GM18502 (cell line): ENCODE results near the gene ZIM2.

Experiments
- ATAC-seq: cut with Tn5 transposase; IDR thresholded peaks from one replicate; pipeline ENCODE4 v1.9.1; 2021; ENCODE audit warnings: mild to moderate bottlenecking; ENCODE audit not compliant: unreplicated experiment, poor library complexity

Gene ZIM2

DNA sequence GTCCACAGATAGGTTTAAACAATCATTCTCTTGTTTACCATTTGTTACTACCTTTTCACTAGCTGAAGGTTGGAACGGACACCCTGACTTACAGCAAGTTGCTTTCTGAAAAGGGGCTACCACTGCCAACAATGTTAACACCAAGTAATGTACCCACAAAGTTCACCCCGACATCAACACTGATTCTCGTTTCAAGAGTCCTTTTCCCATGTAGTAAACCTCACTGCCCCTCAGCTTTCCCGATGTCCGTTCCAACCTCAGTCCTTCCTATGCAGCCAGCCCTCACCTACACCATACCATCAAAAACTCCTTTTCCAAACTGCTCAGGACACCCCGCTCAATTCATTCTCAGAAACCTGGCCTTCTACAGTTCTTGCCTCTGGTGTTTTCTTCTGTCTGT lies 29.0 kb downstream of the ZIM2 start:
- ATAC-seq, result no peak

DNA sequence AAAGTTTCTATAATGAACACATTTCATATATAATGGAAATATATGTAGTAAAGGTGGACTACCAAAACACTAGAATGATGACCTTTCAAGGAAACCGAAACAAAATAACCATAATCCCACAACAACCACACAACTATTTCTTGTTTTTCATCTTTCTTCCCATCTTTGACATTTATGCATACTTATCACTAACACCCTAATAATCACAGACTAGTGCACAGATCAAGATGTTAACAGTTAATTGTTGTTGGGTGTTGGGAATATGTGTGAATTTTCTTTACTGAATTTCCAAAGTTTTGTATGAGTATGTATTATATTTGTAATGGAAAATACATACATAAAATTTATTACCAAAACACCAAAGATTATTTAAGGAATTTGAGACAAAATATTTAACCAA lies 30.3 kb downstream of the ZIM2 start:
- no peak for ATAC-seq

DNA sequence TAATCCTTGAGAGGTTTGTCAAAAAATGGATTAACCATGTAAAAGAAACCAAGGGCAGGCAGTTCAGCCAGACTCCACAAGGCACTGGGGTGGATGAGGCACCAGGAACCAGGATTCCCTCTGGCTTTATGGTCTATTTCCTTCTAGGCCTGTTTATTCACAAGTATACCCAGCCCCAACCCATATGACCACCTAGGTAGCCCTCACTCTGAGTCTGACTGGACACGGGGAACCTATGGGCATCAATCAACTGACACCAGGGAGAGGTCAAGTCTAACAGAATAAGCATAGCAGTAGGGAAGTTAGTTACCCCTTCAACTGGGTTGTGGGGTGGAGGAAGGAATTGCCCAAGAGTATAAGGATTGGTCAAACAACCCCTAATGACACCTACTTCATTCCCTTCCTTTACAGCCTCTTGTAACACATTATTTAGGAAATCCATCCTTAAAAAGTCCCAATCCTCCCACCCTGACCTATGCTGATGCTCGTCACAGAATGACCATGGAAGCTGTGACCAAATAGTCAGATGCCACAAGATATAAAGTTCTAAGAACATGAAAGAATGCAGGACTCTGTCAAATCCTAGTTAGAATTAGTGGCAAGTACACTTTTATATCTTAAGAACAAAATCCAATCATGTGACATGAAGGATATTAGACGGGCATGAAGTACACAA lies 31.7 kb downstream of the ZIM2 start:
- ATAC-seq, result no peak

DNA sequence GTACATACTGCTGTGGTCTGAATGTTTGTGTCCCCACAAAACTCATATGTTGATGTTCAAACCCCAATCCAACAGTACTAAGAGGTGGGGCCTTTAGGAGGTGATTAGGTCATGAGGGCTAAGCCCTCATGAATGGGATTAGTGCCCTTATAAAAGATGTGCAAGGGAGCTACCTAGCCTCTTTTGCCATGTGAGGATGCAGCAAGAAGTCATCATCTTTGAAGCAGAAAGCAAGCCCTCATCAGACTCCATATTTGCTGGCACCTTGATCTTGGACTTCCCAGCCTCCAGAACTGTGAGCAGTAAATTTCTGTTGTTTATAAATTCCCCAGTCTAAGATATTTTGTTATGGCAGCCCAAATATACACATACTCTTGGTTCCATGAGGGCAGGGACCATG lies 33.9 kb downstream of the ZIM2 start:
- no peak for ATAC-seq

DNA sequence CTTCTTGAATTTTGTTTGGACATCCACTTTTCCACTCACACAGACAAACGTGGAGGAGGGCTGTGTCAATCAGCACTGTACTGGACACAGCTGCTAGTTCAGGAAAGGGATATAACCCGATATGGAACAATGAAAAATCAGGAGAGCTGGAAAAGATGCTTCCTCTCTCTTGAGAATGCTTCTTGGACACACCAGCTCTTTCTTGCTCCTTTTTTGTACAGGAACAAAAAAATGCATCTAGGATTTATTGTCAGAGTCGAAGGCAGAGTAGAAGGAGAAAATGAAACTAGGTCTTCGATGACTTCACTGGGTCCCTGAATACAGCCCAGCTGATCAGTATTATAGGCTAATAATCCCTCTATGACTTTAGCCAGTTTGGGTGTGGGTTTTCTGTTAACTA lies 62.2 kb downstream of the ZIM2 start:
- no peak for ATAC-seq

DNA sequence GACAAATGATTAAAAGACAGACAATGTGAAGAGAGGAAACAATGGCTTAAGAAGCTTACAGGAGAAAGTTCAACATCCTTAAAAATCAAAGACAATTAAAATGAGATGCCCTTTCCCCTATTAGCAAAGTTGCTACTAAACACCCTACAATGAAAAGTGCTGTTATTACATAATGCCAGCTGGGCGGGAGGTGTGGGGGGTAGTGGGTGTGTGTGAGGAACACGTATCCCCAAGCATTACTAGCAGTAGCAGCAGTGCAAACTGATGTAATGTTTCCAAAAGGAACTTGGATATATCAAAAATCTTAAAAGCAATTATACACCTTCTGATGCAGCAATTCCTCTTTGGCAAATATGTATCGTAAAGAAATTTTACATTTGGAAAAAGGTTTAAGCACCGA lies 70.9 kb downstream of the ZIM2 start:
- ATAC-seq, result no peak

DNA sequence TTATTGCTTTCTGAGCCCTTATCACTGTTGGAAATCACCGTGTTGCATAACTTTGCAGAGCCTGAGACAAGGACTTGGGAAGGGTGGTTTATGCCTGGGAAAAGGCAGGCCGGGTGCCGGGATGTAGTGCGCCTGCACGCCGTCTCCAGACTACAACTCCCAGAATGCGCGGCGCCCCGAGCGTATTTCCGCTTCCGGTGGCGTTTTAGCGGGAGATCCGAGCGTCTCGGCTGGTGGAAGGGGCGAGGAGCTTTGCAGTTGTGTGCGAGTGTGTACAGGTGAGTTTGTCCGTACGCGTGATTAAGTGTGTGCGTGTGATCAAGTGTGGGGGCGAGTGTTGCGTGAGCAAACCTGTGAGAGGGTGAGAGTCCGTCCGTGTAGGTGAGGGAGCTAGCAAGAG lies 75.4 kb downstream of the ZIM2 start:
- ATAC-seq, result no peak

DNA sequence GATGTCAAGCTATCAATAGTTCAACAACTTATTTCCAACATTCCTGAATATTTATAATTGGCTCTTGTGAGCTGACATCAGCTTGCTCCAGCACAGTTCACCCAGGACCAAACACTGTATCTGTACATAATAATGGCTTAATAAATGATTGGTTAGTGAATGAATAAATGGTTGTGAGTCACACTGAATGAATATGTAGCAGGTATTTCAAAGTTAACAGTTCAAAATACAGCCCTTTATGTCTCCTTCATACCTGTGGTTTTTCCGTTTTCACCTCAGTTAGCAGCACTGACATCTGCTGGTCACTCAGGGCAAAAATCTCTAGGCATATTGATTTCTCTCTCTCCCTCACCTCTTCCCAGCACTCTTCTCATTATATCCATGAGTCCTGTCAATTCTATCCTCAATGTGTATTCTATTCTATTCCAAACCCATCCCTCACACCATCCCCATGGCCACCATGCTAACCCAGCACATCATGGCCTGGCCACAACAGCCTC lies 76.3 kb downstream of the ZIM2 start:
- no peak for ATAC-seq

DNA sequence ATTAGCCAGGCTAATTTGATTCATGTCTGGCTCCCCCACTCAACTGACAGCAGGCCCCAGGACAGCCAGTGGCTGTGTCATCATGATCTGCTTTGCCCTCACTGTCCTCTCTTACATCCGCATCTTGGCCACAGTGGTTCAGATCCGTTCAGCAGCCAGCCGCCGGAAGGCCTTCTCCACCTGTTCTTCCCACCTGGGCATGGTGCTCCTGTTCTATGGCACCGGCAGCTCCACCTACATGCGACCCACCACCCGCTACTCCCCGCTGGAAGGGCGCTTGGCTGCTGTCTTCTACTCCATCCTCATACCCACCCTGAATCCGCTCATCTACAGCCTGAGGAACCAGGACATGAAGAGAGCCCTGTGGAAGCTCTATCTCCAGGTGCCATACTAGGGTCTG lies 79.7 kb downstream of the ZIM2 start:
- no peak for ATAC-seq

DNA sequence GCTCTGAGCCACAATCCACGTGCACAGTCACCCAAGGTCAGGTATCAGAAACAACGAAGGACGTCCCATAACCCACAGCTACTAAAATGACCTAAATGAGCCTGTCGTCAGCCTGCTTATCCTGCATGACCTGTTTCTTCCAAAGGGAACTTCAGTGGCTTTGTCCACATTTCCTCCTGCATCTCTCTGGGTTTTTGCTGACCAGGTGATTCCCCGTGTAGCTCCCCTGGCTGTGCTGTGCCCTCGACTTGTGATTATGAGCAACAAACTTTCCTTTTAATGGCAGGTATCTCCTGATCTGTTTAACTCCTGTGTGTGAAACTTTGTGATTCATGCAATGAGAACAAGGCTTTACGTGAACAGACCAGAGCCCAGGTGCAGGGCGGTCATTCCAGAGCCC lies 81.0 kb downstream of the ZIM2 start:
- ATAC-seq, result no peak

DNA sequence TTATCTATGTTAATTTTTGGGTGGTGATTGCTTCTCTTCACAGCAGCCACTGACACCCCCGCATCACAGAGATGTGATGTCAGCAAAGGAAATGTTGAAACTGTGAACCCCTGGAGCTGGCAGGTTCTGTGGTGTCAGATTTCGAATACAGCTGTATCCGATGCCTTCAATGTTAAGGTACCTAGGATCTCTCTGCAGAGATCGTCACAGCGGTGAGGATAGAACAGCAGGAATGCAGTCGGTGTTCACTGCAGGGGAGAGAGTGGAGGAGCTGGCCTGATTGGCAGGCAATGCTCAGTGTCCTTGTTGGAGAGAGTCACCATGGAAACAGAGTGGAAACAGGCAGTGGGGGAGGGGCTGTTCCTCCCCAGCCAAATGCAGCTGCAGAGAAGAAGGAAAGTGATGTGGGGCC lies 89.4 kb downstream of the ZIM2 start:
- no peak for ATAC-seq

DNA sequence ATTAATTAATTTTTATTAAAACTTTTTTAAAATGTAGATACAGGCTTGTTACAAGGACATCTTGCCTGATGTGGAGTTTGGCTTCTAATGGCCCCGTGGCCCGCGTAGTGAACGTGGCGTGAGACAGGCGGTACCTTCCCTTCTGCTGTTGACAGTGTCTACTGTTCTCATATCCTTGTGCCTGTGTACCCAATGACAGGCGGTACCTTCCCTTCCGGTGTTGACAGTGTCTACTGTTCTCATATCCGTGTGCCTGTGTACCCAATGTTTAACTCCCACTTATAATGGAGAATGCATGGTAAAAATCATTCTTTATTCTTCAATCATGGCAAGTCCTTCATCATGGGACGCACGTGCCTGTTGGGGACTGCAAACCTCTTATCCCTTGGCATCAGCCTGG lies 89.9 kb downstream of the ZIM2 start:
- no peak for ATAC-seq

DNA sequence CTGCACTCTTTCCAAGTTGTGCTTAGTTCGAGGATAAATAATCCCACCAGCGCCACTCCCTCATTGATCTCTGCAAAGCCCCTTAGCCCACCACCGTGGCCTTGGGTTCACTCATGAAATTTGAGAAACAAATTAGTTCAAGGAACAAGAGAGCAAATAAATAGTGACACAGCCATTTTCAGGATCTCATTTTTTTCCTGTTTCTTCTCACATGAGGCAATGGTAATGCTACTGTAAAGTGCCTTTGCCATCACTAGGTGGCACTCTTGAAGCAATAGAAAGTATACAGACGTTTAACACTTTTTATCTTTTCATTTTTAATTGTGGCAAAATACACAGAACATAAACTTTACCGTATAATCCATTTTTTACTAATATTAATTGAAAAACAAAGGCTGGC lies 92.1 kb downstream of the ZIM2 start:
- no peak for ATAC-seq

DNA sequence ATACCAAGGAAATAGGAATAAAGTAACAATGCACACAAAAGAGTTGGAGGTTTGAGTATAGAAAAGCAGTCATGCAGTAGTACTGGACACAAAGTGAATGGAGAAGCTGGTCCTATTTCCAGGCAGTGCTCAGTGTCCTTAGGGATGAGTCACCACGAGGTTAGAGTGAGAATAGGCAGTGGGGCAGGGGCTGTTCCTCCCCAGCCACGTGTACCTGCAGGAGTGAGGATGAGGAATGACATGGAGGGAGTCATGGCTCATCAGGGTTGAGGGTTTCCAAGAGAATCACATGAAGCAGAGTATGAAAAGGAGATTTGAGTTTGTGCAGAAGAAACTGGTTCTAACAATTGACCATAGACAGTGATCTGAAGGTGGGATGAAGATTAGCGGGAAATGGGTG lies 94.2 kb downstream of the ZIM2 start:
- ATAC-seq, result no peak

DNA sequence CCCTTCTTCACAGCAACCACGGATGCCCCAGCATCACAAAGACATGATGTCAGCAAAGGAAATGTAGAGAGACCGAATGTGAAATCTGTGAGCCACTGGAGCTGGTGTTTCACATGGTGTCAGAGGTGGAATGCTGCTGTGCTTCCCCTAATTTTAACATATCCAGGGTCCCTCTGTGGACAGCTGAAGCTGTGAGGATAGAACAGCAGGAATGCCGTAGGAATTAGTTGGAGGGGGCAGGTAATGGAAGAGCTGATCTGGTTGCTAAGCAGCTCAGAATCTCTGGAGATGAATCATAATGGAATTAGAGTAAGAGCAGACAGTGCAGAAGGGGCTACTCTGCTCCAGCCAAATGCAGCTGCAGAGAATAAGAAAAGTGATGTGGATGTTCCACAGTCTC lies 100.0 kb downstream of the ZIM2 start:
- ATAC-seq, result no peak

DNA sequence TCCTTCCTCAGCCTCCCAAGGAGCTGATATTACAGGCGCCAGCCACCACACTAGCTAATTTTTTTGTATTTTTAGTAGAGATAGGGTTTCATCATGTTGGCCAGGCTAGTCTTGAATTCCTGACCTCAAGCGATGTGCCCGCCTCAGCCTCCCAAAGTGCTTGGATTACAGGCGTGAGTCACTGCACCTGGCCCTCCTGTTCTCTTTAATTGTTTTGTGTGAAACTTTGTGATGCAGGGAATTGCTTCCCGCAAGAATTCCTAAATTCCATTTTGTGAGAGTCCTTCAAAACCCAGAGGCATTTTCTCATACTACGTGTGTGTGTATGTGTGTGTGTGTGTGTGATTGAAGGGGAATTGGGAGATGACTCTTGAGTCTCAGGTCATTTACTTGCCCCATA lies 104.0 kb downstream of the ZIM2 start:
- no peak for ATAC-seq

DNA sequence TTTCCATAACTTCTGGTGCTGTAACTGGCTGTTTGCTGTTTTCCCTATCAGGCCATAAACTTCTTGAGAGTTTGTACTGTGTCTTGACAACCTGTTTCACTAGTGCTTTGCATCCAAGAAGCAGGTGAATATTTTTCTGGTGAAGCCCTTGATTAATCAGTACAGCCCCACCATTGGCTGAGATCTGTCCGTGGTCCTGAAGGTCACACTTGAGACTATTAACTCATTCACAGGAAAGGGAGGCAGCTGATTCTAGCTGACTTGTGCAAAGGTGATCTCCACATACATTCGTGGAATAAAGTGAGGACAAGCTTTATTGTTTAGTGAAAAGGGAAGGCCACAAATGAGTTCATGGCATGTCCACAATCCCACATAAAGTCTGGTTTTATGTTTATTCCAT lies 107.5 kb downstream of the ZIM2 start:
- no peak for ATAC-seq

DNA sequence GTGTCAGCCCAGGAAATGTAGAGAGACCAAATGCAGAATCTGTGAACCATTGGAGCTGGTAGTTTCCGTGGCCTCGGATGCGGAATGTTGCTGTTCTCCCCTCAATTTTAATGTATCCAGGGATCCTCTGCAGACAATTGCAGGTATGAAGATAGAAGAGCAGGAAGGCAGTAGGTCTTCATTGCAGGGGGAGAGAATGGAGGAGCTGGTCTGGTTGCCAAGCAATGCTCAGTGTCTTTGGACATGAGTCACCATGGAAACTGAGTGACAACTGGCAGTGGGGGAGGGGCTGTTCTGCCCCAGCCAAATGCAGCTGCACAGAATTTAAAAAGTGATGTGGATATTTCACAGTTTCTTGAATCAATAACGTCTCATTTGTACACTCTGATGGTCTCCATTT lies 112.8 kb downstream of the ZIM2 start:
- ATAC-seq, result no peak

DNA sequence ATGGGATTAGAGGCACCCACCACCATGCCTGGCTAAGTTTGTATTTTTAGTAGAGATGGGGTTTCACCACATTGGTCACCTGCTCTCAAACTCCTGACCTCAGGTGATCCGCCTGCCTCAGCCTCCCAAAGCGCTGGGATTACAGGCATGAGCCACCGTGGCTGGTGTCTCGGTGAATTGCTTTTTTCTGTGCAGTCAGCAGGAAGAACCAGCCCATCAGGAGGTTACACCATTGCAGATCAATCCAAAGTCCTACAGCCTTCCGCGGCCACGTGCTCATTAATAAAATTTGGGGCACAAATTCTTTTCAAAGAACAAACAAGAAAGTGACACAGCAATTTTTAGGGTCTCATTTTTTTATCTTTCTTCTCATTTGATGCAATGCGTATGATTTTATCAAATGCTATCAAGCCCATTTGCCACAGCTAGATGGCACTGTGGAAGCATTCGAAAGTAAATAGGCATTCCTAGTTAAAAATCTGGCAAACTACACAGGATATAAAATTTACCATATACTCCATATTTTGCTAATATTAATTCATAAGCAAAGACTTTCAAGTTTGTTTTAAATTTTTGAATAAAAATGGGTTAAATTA lies 114.6 kb downstream of the ZIM2 start:
- ATAC-seq, result no peak
